ENCODE measurements around the gene LIPC.

LIPC gene

GRCh38 chr15:58543664-58544335 is 112.0 kb downstream of the LIPC start:
- no peak for DNase-seq

- no peak for DNase-seq
Measured at GRCh38 chr15:58544756-58545155, 113.0 kb downstream of the LIPC start.

- no peak for DNase-seq
Measured at GRCh38 chr15:58545307-58546065, 113.7 kb downstream of the LIPC start.

- DNase-seq = no peak
Measured at GRCh38 chr15:58546066-58546591, 114.3 kb downstream of the LIPC start.

GRCh38 chr15:58546635-58547627 is 115.1 kb downstream of the LIPC start:
- DNase-seq = no peak

- no peak for DNase-seq
Measured at GRCh38 chr15:58547628-58548307, 116.0 kb downstream of the LIPC start.

- DNase-seq = no peak
Measured at GRCh38 chr15:58548308-58549012, 116.7 kb downstream of the LIPC start.

- no peak for DNase-seq
Measured at GRCh38 chr15:58549013-58549784, 117.4 kb downstream of the LIPC start.

- no peak for DNase-seq
Measured at GRCh38 chr15:58549785-58550074, 117.9 kb downstream of the LIPC start.

GRCh38 chr15:58551084-58551763 is 119.4 kb downstream of the LIPC start:
- no peak for DNase-seq

- no peak for DNase-seq
Measured at GRCh38 chr15:58551764-58552504, 120.1 kb downstream of the LIPC start.

- DNase-seq = no peak
Measured at GRCh38 chr15:58552505-58553364, 120.9 kb downstream of the LIPC start.

GRCh38 chr15:58553365-58553918 is 121.7 kb downstream of the LIPC start:
- no peak for DNase-seq

GRCh38 chr15:58554758-58555157 is 123.0 kb downstream of the LIPC start:
- no peak for DNase-seq

GRCh38 chr15:58555162-58556027 is 123.6 kb downstream of the LIPC start:
- DNase-seq = no peak

GRCh38 chr15:58556028-58556361 is 124.2 kb downstream of the LIPC start:
- DNase-seq = no peak

- DNase-seq = no peak
Measured at GRCh38 chr15:58556541-58556940, 124.8 kb downstream of the LIPC start.

GRCh38 chr15:58558777-58559176 is 127.0 kb downstream of the LIPC start:
- no peak for DNase-seq

Data from activated effector memory CD4-positive, alpha-beta T cell treated with anti-CD3 and anti-CD28 coated beads, Interleukin-2, amount 50 U/mL, for 16 hours (primary cell).